ENCODE results near the gene PRRC2C.

DNA sequence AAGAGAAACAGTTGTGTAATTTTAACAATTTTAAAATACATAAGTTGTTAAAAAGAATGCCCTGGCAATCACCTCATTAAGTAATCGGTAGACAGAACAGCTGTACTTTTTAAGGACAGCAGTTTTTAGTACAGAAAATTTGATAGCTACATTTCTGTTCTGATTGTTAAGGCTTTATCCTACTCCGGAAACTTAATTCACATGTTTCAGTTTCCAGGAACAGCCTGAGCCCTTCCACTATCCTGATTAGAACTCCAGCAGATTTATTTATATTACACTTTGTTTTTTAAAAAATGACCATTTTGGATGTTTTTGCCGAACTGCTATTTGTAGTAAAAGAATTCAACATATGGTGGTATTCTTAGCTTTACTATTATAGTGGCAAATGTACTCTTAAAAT, 8.7 kb downstream of the PRRC2C start:
- TF ChIP-seq, protein P1, sequence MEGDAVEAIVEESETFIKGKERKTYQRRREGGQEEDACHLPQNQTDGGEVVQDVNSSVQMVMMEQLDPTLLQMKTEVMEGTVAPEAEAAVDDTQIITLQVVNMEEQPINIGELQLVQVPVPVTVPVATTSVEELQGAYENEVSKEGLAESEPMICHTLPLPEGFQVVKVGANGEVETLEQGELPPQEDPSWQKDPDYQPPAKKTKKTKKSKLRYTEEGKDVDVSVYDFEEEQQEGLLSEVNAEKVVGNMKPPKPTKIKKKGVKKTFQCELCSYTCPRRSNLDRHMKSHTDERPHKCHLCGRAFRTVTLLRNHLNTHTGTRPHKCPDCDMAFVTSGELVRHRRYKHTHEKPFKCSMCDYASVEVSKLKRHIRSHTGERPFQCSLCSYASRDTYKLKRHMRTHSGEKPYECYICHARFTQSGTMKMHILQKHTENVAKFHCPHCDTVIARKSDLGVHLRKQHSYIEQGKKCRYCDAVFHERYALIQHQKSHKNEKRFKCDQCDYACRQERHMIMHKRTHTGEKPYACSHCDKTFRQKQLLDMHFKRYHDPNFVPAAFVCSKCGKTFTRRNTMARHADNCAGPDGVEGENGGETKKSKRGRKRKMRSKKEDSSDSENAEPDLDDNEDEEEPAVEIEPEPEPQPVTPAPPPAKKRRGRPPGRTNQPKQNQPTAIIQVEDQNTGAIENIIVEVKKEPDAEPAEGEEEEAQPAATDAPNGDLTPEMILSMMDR (IDR thresholded peaks at IDR 0.05; ENCODE audit: low read length), result no peak
- TF ChIP-seq EZH2 (optimal IDR thresholded peaks at IDR 0.05; ENCODE audit: low read depth, low read length), result no peak

All from MM.1S (cell line).